WI38 (cell line): ENCODE data around the gene MAPK8IP3.

Source experiments
- H3K4me3 ChIP-seq: 2 replicates; pipeline ENCODE4 v1.5.1; 2011; ENCODE audit warnings: low read depth, mild to moderate bottlenecking, control low read depth, low read length
- TF ChIP-seq, protein P1 (sequence below): IDR thresholded peaks from 2 replicates; pipeline ENCODE4 v1.5.1; 2012; ENCODE audit warnings: low read depth, mild to moderate bottlenecking, control low read depth, low read length

The MAPK8IP3 gene

GRCh38 chr16:1706386-1707192 lies 594 bp downstream of the MAPK8IP3 start:
- peak overlapping the region; percentile 91 for H3K4me3 ChIP-seq
- TF ChIP-seq, protein P1, sequence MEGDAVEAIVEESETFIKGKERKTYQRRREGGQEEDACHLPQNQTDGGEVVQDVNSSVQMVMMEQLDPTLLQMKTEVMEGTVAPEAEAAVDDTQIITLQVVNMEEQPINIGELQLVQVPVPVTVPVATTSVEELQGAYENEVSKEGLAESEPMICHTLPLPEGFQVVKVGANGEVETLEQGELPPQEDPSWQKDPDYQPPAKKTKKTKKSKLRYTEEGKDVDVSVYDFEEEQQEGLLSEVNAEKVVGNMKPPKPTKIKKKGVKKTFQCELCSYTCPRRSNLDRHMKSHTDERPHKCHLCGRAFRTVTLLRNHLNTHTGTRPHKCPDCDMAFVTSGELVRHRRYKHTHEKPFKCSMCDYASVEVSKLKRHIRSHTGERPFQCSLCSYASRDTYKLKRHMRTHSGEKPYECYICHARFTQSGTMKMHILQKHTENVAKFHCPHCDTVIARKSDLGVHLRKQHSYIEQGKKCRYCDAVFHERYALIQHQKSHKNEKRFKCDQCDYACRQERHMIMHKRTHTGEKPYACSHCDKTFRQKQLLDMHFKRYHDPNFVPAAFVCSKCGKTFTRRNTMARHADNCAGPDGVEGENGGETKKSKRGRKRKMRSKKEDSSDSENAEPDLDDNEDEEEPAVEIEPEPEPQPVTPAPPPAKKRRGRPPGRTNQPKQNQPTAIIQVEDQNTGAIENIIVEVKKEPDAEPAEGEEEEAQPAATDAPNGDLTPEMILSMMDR: no peak

GRCh38 chr16:1707193-1707790 lies 1.3 kb downstream of the MAPK8IP3 start:
- TF ChIP-seq, protein P1: no peak
- H3K4me3 ChIP-seq: peak overlapping the region; percentile 91

DNA sequence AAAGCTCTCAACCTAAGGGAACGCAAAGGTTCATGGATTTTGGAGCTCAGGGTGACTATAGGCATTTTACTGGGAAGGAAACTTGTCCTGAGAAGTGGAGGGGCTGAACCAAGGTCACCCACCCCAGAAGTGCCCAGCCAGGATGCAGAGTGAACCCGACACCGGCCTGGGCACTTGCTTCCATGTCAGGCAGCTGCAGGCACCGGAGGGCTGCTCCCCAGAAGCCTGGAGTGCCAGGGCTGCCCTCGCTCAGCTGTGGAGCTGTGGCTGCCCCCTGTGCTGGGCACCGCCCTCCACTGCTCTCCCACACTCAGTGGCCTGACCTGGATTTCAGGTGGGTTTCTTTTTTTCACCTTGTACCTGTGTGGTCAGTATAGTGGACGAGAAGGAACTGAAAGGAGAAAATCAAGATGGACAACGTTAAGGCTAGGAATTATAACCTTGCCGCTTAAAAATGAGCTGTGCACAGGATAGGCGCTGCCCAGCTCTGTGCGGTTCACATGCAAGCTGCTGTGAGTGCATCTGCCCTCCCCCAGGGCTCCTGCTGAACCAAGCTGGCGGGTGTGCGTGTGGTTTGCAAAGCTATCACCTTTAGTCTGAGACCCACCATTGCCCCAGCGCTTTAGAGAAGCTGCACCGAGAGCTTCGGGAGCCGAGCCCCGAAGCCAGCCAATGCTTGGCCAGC lies 2.2 kb downstream of the MAPK8IP3 start:
- TF ChIP-seq, protein P1: no peak
- H3K4me3 ChIP-seq: peak overlapping the region; percentile 13

DNA sequence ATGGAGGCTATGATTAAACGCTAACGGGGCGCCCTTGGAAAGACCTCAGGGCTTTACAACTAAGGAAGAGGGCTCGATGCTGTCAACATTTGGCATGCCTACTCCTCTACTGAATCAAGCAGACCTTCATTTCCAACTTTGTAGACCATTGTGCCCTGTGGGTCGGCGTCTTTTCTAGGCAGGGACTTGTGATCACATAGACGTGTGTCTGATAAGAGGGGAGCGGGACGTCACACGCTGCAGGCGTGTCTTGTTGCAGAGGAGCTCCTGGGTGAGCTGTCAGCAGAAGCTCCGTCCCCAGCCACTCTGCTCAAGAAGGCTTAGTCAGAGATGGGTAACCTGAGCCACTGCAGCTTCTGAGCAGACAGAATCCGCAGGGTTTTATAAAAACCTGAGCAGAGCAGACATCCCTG lies 2.8 kb downstream of the MAPK8IP3 start:
- no peak overlapping the region for H3K4me3 ChIP-seq
- TF ChIP-seq, protein P1: no peak

- no peak overlapping the region for H3K4me3 ChIP-seq
- TF ChIP-seq, protein P1: no peak
These were observed 3.4 kb downstream of the MAPK8IP3 start for GRCh38 chr16:1709356-1709755.

DNA sequence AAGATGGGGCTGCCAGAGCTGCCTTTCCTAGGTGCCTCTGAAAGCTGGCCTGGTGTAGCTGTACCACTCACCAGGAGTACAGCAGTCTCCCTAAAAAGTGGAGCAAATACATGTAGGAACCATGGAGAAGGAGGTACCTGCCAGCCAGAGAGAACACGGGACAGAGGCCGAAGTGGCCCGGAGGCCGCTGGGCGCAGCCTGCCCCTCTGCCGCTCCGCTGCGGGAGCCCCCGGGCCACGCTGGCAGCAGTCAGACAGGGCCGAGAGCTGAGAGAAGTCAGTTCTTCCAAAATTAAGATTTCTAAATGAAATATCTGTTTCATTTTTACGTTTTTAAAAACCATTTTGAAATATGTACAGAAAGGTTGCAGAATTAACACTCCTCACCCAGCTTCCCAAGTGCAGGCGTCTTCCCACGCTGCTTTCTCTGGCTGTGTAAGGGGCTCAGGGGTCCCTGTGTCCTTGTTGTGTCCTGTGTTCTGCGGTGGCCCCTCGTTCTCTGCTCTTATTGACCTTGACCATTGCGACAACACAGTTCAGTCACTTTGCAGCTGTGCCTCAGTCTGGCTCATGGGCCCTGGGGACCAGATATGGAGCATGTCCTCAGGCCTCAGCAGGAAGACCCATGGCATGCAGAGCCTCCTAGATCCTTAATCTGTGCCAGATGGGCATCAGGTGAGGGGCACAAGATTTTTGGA lies 5.0 kb downstream of the MAPK8IP3 start:
- H3K4me3 ChIP-seq: no peak overlapping the region
- TF ChIP-seq, protein P1: no peak
